Brain microvascular endothelial cell (primary cell): ENCODE measurements around the gene BTBD7.

ENCODE experiments used
- DNase-seq: peaks from one replicate; pipeline ENCODE4 v3.0.0-alpha.2; 2020
- H3K27ac ChIP-seq: fragments of 250-450 bp; sonication (Bioruptor Pico); 2 replicates; pipeline ENCODE4 v1.5.1; 2020; ENCODE audit warnings: mild to moderate bottlenecking, moderate library complexity
- H3K27me3 ChIP-seq: fragments of 250-450 bp; sonication (Bioruptor Pico); replicated peaks from 2 replicates; pipeline ENCODE4 v1.5.1; 2020; ENCODE audit warnings: mild to moderate bottlenecking
- H3K36me3 ChIP-seq: fragments of 250-450 bp; sonication (Bioruptor Pico); replicated peaks from 2 replicates; pipeline ENCODE4 v1.5.1; 2020; ENCODE audit warnings: mild to moderate bottlenecking
- H3K4me3 ChIP-seq: 2 replicates; pipeline ENCODE4 v1.5.1; 2011; ENCODE audit warnings: low read depth, mild to moderate bottlenecking, control low read depth, low read length, moderate library complexity
- in situ Hi-C: cut with HindIII; loops from 2 replicates; pipeline ENCODE4 v1.10.0; 2017; ENCODE audit warnings: low sequenced_read_pairs, low pct_ligation_motif_present
- TF ChIP-seq, protein P1 (sequence below): IDR thresholded peaks from 2 replicates; pipeline ENCODE4 v1.5.1; 2011; ENCODE audit warnings: low read depth, mild to moderate bottlenecking, moderate library complexity, low read length, control low read depth, inconsistent platforms; ENCODE audit errors: missing control alignments

Gene BTBD7

DNA sequence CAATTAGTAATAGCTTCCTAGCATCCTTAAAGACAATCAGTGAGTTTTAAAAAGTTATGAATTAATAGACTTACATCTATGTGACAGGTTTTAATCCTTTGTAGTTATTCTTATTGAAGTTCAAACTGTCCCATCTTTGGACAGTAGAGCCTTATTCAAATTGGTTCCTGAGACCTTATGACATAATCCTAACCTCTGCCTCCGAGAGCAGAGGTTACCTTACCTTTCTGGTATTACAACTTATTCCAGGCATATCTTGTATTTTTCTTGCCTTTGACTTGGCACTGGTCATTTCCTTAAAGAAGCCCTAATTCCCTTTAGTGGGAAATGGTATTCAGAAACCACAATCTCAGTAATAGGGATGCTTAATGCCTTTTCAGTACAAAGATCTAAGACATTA lies 21.8 kb downstream of the BTBD7 start:
- DNase-seq = no peak
- Histone ChIP-seq H3K27ac (no peak overlapping the region), H3K27me3 (no peaks in the 10 kb centered on the region), H3K4me3 (no peak overlapping the region), H3K36me3 (no peaks in the 10 kb centered on the region)
- TF ChIP-seq, protein P1, sequence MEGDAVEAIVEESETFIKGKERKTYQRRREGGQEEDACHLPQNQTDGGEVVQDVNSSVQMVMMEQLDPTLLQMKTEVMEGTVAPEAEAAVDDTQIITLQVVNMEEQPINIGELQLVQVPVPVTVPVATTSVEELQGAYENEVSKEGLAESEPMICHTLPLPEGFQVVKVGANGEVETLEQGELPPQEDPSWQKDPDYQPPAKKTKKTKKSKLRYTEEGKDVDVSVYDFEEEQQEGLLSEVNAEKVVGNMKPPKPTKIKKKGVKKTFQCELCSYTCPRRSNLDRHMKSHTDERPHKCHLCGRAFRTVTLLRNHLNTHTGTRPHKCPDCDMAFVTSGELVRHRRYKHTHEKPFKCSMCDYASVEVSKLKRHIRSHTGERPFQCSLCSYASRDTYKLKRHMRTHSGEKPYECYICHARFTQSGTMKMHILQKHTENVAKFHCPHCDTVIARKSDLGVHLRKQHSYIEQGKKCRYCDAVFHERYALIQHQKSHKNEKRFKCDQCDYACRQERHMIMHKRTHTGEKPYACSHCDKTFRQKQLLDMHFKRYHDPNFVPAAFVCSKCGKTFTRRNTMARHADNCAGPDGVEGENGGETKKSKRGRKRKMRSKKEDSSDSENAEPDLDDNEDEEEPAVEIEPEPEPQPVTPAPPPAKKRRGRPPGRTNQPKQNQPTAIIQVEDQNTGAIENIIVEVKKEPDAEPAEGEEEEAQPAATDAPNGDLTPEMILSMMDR = no peak
- in situ Hi-C loops = no loop called here

GRCh38 chr14:93309427-93309966 lies 23.3 kb downstream of the BTBD7 start:
- no peaks in the 10 kb centered on the region for H3K36me3 ChIP-seq
- no peak for DNase-seq
- no peak overlapping the region for H3K27ac ChIP-seq
- in situ Hi-C loops = no loop called here
- TF ChIP-seq, protein P1 = no peak
- no peak overlapping the region for H3K4me3 ChIP-seq
- no peaks in the 10 kb centered on the region for H3K27me3 ChIP-seq

- DNase-seq = no peak
- Histone ChIP-seq H3K27ac (no peak overlapping the region), H3K4me3 (no peak overlapping the region), H3K27me3 (no peaks in the 10 kb centered on the region), H3K36me3 (no peaks in the 10 kb centered on the region)
- TF ChIP-seq, protein P1 = no peak
- in situ Hi-C loops = no loop called here
Measured at GRCh38 chr14:93308686-93309345, 24.0 kb downstream of the BTBD7 start.

DNA sequence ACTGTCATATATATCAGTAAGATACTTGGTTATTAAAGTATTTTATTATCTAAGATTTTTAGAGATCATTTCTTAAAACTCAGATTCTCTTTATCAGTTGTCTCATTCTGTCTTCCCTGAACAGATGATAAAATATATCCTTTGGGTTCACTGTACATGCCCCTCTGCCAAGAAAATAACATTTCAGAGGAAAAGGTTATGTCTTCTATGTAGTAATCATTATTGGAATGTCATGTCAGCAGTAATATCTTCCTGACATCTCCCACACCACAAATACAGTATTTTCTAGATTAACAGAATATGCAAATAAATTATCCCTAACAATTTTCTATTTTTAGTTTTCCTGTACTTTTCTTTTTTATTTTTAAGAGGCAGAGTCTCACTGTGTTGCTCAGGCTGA lies 26.0 kb downstream of the BTBD7 start:
- Histone ChIP-seq H3K27ac (no peak overlapping the region), H3K4me3 (no peak overlapping the region), H3K36me3 (no peaks in the 10 kb centered on the region), H3K27me3 (no peaks in the 10 kb centered on the region)
- no peak for DNase-seq
- TF ChIP-seq, protein P1 = no peak
- in situ Hi-C loops = no loop called here

DNA sequence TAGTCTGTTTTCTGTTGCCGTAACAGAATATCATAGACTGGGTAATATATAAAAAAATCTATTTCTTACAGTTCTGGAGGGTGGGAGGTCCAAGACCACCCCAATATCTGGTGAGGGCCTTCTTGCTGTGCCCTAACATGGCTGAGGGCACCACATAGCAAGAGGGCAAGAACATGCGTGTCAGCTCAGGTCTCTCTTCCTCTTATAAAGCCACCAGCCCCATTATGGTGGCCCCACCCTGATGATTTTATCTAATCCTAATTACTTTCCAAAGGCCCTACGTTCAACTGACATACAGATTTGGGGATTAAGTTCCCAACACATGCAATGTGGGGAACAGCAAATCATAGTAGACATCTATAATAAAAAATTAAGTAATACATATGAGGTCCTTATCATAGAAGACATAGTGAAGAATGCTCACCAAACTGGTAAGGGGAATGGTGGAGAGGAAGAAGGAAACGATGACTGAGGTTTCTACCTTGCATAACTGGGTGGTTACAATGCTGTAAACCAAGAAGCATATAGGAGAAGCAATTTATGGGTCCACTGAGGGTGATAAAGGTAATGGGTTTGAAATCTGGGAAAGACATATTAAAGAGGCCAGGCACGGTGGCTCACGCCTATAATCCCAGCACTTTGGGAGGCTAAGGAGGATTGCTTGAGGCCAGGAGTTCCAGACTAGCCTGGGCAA lies 27.0 kb downstream of the BTBD7 start:
- no peak for DNase-seq
- Histone ChIP-seq H3K27me3 (no peaks in the 10 kb centered on the region), H3K36me3 (no peaks in the 10 kb centered on the region), H3K27ac (no peak overlapping the region), H3K4me3 (no peak overlapping the region)
- in situ Hi-C loops = no loop called here
- TF ChIP-seq, protein P1 = no peak
